ENCODE results near the gene ZMAT5.

ZMAT5 gene

GRCh38 chr22:29751669-29752068 lies 15.1 kb downstream of the ZMAT5 start:
- DNase-seq = no peak

GRCh38 chr22:29750559-29751538 lies 16.0 kb downstream of the ZMAT5 start:
- DNase-seq = no peak

- DNase-seq = no peak
Measured at GRCh38 chr22:29750029-29750428, 16.8 kb downstream of the ZMAT5 start.

- DNase-seq = no peak
Measured at GRCh38 chr22:29748248-29748893, 18.4 kb downstream of the ZMAT5 start.

DNA sequence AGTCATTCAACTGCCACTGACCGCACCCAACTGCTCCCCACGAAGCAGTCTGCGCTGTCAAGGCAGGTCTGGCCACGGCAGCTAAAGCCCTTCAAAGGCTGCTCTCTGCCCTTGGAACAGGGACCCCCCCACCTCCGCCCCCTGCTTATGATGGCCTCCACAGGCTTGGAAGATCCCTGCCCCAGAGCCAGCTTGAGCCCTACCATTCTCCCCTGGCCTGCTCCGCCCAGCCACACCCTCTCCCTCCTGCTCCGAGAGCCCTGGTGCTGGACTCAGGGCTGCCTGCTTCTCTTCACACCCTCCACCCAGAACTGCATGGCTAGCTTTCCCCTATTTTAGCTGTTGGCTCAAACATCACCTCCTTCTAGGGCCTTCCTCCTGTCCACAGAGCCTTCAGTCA lies 19.0 kb downstream of the ZMAT5 start:
- no peak for DNase-seq

- no peak for DNase-seq
Measured at GRCh38 chr22:29744902-29745301, 21.9 kb downstream of the ZMAT5 start.

- no peak for DNase-seq
Measured at GRCh38 chr22:29742326-29742725, 24.5 kb downstream of the ZMAT5 start.

- no peak for DNase-seq
Measured at GRCh38 chr22:29741926-29742325, 24.9 kb downstream of the ZMAT5 start.

DNA sequence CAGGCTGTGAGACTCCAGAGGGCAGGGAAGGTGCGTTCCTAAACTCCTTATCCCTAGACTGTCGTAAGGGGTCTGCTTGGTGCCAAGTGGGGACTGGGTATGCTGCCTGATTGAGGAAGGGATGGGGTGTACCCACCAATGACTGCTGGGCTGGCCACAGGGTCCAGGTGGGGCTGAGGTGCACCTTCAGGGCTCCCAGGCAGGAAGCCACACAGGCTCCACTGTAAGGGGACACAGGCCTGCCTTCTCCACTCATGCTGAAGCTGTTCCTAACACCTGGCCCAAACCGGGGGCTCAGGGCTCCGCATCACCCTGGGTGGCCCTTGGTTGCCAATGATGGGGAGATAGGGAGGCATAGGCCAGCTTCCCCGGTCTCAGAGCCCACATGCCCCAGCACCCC lies 26.6 kb downstream of the ZMAT5 start:
- DNase-seq = no peak

GRCh38 chr22:29739346-29739875 lies 27.4 kb downstream of the ZMAT5 start:
- DNase-seq = no peak

- no peak for DNase-seq
Measured at GRCh38 chr22:29738118-29738815, 28.5 kb downstream of the ZMAT5 start.

GRCh38 chr22:29737251-29738117 lies 29.3 kb downstream of the ZMAT5 start:
- DNase-seq = no peak

GRCh38 chr22:29735416-29735815 lies 31.4 kb downstream of the ZMAT5 start:
- DNase-seq = no peak

GRCh38 chr22:29734838-29735237 lies 32.0 kb downstream of the ZMAT5 start:
- no peak for DNase-seq

GRCh38 chr22:29734406-29734805 lies 32.4 kb downstream of the ZMAT5 start:
- no peak for DNase-seq

DNA sequence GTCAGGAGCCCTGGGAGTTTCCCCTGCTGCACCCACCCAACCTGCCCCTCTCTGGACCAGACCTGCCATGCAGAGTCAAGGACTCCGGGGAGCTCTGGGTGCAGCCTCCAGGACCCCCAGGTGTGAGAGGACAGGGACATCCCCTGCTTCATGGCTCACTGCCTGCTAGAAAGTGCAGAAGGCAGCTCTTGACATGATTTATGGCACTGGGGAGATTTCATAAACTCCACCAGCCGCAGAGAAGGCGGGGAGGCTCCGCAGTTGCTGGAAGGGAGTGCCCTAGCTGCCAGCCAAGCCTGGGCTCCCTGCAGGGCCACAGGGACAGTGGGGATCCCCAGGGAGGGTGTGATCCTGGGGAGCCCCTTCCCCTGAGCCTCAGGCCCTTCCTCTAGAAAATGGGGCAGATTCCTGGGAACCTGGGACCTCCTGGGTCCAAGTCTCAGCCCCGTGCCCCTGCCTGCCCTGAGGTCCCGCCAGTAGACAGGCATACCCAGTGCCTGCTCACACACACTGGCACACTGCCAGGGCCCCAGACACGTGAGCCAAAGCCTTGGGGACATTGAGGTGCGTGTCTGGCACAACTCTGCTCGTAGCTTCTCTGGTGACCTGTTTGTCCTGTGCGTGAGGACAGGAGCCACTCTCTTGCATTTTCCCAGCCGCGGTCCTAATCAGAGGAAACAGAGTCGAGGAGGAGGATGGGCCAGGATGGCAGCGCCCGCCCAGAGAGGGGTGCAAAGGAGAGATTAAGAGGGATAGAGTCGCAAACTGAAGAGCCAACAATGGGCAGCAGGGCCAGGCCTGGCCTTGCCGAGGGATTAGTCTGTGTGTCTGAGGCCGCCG lies 33.2 kb downstream of the ZMAT5 start:
- DNase-seq = no peak

DNA sequence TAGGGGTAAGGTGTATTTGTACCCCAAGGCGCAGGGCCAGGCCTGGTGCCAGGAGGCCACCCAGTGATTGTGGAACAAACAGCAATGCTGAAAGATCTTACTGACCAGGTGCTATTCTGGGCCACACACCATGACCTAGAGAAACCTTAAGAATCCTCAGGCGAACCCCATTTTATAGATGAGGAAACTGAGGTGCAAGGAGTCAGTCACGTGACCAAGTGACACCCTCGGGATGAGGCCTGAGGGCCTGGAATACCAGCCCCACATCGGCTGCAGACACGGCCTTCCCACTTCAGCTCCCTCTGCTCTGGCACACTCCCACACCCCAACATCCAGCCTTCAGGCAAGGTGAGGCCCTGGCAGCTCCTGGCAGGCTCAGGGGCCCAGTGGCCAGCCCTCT lies 33.9 kb downstream of the ZMAT5 start:
- DNase-seq = no peak

DNA sequence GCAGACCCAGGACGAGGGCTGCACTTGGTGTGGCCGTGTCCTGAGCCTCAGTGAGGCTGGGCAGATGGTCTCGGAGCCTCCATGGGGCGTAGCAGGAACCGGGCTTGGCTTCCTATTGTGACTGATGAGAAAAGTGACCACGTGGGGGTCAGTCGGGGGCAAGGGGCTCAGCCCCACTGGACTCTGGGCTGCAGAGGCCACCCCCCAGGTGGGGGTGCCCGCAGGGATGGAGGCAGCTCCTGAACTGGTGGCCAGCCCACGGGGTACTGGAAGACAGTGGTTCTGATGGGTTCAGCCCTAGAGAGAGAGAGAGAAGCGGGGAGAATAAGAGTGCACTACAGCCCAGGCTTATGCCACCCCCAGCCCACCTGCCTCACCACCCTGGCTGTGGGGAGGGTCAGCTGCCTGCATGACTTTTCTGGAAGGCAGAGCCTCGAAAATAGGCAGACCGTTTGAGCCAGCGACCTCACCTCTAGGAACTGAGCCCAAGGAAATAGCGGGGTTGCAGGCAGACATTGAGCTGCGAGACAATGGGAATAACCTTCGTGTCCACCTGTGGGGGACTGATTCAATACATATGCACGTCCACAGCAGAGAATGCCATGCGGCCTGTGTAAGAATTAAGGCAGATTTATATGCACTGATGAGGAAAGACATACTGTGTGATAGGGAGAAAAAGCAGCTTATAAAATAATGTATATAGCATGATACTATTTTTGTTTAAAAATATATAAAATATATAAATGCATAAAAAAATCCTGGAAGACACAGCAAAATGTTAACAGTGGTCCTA lies 35.6 kb downstream of the ZMAT5 start:
- DNase-seq = no peak

DNA sequence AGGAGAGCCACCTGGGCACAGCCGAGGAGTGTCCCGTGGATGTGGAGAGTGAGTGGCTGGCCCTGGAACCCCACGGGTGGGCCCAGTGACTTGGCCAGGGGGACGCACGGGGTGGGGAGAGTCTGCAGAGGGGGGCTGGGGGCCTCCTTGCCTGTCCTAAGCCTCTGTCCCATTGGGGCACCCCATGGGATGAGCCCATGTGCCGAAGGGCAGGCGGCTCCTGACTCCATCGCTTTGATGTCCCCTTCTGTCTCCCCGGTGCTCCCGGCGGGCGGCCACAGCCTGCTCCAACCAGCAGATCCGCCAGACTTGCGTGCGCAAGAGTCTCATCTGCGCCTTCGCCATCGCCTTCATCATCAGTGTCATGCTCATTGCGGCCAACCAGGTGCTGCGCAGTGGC lies 37.6 kb downstream of the ZMAT5 start:
- no peak for DNase-seq

GRCh38 chr22:29727131-29727523 lies 39.7 kb downstream of the ZMAT5 start:
- no peak for DNase-seq
